NCI-H187 treated with DMSO at 0.1 percent for 48 hours (cell line): ENCODE data around the gene ELL2.
"Not testable (repeated sequence)": the region's sequence is repeated elsewhere in the genome, so short reads cannot be mapped to it uniquely, and the experiment has no call there.

Experiments
- DNase-seq: peaks from one replicate; lab custom pipeline; 2025; lab: John Stamatoyannopoulos, UW

ELL2 gene

GRCh38 chr5:95838001-95838520, 123.6 kb downstream of the ELL2 start:
- DNase-seq = no peak

GRCh38 chr5:95837492-95837891, 124.2 kb downstream of the ELL2 start:
- DNase-seq = no peak

GRCh38 chr5:95836971-95837370, 124.7 kb downstream of the ELL2 start:
- DNase-seq = not testable (repeated sequence)

GRCh38 chr5:95836544-95836943, 125.1 kb downstream of the ELL2 start:
- DNase-seq = no peak

- DNase-seq = no peak
Observed at GRCh38 chr5:95835682-95836385, 125.8 kb downstream of the ELL2 start.
